Glutamatergic neuron (in vitro differentiated cells): ENCODE results near the gene GBP5. TPM values are rescaled to one million over a fixed set of nuclear protein-coding genes. Genes with fewer than 3 reads are reported as not detected.
"Not testable (repeated sequence)": the region's sequence is repeated elsewhere in the genome, so short reads cannot be mapped to it uniquely, and the experiment has no call there.

Experiments
- DNase-seq: peaks from one replicate; pipeline ENCODE4 v3.0.0; 2022
- H3K27ac Mint-ChIP-seq: one replicate; pipeline ENCODE4 v1.8.0; 2020; ENCODE audit warnings: mild to moderate bottlenecking, mixed read lengths, inconsistent platforms; ENCODE audit not compliant: unreplicated experiment
- H3K27me3 Mint-ChIP-seq: one replicate; pipeline ENCODE4 v1.8.0; 2020; ENCODE audit warnings: mild to moderate bottlenecking, moderate library complexity, mixed read lengths, inconsistent platforms; ENCODE audit not compliant: unreplicated experiment
- H3K36me3 Mint-ChIP-seq: one replicate; pipeline ENCODE4 v1.8.0; 2020; ENCODE audit warnings: mild to moderate bottlenecking, mixed read lengths, inconsistent platforms; ENCODE audit not compliant: unreplicated experiment
- H3K4me1 Mint-ChIP-seq: one replicate; pipeline ENCODE4 v1.8.0; 2020; ENCODE audit warnings: mild to moderate bottlenecking, low read depth, mixed read lengths, inconsistent platforms; ENCODE audit not compliant: unreplicated experiment
- H3K4me3 Mint-ChIP-seq: one replicate; pipeline ENCODE4 v1.8.0; 2020; ENCODE audit warnings: mild to moderate bottlenecking, mixed read lengths, inconsistent platforms; ENCODE audit not compliant: unreplicated experiment
- H3K9me3 Mint-ChIP-seq: one replicate; pipeline ENCODE4 v1.8.0; 2020; ENCODE audit warnings: mild to moderate bottlenecking, moderate library complexity, mixed read lengths, inconsistent platforms; ENCODE audit not compliant: unreplicated experiment
- CTCF ChIP-seq: fragments of 200-600 bp; sonication (generic); IDR thresholded peaks from one replicate; pipeline ENCODE4 v1.5.0; 2021; ENCODE audit not compliant: partially characterized antibody, unreplicated experiment
- total RNA-seq: library from RNA; stranded (reverse); fragmentation: NEBNext Ultra II Directional; extraction: Animal tissue kit (Norgen Biotek cat#: 25700); gene quantifications from one replicate; pipeline ENCODE4 v1.2.1, GENCODE V29; 2021; ENCODE audit not compliant: unreplicated experiment

GBP5 gene
- total RNA-seq, 1 donor from 2014 or later, result not detected

- Mint-ChIP-seq H3K27ac (no peak overlapping the region), H3K36me3 (peaks cover 5% of the 10 kb centered on the region), H3K9me3 (no peaks in the 10 kb centered on the region)
Observed at GRCh38 chr1:89288051-89288340, 15.3 kb upstream of the GBP5 start.

GRCh38 chr1:89287181-89288050 lies 14.8 kb upstream of the GBP5 start:
- Mint-ChIP-seq H3K36me3 (peaks cover 5% of the 10 kb centered on the region), H3K4me1 (no peaks in the 10 kb centered on the region), H3K27me3 (no peaks in the 10 kb centered on the region), H3K27ac (no peak overlapping the region), H3K9me3 (no peaks in the 10 kb centered on the region), H3K4me3 (no peak overlapping the region)
- no peak for DNase-seq
- no peak for TF ChIP-seq CTCF

More at GRCh38 chr1:89288051-89288340, 15.3 kb upstream of the GBP5 start:
- H3K4me1 Mint-ChIP-seq, result no peaks in the 10 kb centered on the region
- no peak overlapping the region for H3K4me3 Mint-ChIP-seq
- no peak for DNase-seq
- H3K27me3 Mint-ChIP-seq, result no peaks in the 10 kb centered on the region
- no peak for TF ChIP-seq CTCF

GRCh38 chr1:89286549-89287180 lies 14.0 kb upstream of the GBP5 start:
- H3K27ac Mint-ChIP-seq, result no peak overlapping the region
- no peaks in the 10 kb centered on the region for H3K27me3 Mint-ChIP-seq
- H3K9me3 Mint-ChIP-seq, result no peaks in the 10 kb centered on the region
- H3K36me3 Mint-ChIP-seq, result peaks cover 5% of the 10 kb centered on the region
- TF ChIP-seq CTCF, result no peak
- no peak overlapping the region for H3K4me3 Mint-ChIP-seq
- DNase-seq, result no peak
- no peaks in the 10 kb centered on the region for H3K4me1 Mint-ChIP-seq

- no peak overlapping the region for H3K4me3 Mint-ChIP-seq
- H3K9me3 Mint-ChIP-seq, result no peaks in the 10 kb centered on the region
- H3K4me1 Mint-ChIP-seq, result no peaks in the 10 kb centered on the region
- H3K27me3 Mint-ChIP-seq, result no peaks in the 10 kb centered on the region
- no peak overlapping the region for H3K27ac Mint-ChIP-seq
- no peak for DNase-seq
- H3K36me3 Mint-ChIP-seq, result peaks cover 5% of the 10 kb centered on the region
- no peak for TF ChIP-seq CTCF
Observed at GRCh38 chr1:89285745-89286380, 13.2 kb upstream of the GBP5 start.

- not testable (repeated sequence) for H3K9me3 Mint-ChIP-seq, H3K4me3 Mint-ChIP-seq, H3K27me3 Mint-ChIP-seq, H3K36me3 Mint-ChIP-seq, H3K4me1 Mint-ChIP-seq, DNase-seq, H3K27ac Mint-ChIP-seq
Observed at GRCh38 chr1:89284078-89284763, 11.6 kb upstream of the GBP5 start.
